HG03457 (cell line): Measurements from ENCODE around the gene HS3ST2.
"Not testable (repeated sequence)": the region's sequence is repeated elsewhere in the genome, so short reads cannot be mapped to it uniquely, and the experiment has no call there.

ENCODE experiments used
- ATAC-seq: cut with Tn5 transposase; IDR thresholded peaks from one replicate; pipeline ENCODE4 v1.9.1; 2021; ENCODE audit warnings: moderate number of reproducible peaks; ENCODE audit not compliant: unreplicated experiment

Gene HS3ST2

DNA sequence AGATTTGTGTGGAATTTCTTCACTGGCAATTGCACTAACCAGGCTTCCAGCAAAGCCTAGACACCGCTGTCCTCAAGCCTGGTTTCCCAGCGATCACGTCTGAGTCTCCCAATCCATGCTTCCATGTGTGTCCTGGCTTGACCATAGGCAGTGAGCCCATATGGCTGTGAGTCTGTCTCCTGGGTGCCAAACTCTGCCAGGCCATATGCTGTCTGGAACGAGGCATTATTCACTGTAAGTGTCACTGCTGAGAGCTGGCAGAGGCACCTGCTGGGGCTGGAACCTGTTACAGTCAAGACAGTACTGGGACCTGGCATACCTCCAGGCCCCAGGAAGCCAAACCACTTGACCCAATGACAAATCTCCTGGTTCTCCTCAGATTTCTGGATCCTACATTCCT lies 60.4 kb downstream of the HS3ST2 start:
- no peak for ATAC-seq

DNA sequence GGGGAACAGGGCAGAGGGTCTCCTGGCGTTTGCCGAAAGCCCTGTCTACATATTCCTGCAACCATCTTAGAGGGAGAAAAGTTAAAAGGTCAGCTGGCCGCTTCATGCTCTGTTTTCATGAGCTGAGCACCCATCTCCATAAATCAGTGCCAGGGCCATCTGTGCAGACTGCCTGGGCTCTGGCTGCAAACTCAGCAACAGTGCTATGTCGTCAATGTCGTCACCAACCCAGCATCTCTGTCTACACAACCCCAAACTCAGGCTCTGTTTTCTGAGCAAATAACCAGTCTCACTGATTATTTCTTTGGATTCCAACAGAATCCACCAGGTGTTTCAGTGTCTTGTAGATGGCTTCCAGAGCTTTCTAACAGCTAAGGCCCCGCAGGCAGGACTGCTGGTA lies 65.0 kb downstream of the HS3ST2 start:
- no peak for ATAC-seq

DNA sequence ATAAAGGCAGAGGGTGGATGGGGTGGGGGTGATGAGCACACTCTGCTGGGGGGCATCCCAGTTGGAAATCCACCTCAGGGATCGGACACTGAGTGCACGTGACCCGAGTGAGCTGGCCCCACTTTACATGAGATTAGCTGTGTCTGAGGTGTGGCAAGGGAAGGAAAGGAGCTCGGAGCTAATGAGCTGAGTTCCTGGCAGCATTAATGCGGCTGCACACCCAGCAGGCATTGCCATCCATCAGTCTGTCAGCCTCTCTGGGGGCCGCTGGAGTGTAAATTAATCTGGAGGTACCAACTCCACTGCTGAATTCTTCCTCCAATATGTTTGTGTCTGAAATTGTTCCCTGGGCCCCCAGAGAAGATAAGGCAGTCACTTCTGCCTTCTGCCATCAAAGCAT lies 65.5 kb downstream of the HS3ST2 start:
- no peak for ATAC-seq

DNA sequence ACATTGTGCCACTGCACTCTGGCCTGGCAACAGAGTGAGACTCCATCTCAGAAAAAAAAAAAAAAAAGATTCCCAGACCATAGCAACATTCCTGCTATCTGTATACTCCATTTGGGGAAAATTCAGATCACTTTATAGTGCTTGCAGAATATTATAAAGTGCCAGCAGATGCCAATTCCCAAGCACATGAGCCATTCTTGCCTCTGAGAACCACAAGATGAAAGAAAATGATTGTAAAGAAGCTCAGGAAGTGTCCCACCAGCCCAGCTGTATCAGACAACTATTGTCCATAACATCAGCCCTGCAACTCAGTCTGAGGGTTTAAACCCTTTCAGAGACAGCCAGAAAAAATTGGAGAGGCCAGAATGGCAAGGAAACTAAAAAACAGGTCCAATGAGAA lies 69.0 kb downstream of the HS3ST2 start:
- no peak for ATAC-seq

DNA sequence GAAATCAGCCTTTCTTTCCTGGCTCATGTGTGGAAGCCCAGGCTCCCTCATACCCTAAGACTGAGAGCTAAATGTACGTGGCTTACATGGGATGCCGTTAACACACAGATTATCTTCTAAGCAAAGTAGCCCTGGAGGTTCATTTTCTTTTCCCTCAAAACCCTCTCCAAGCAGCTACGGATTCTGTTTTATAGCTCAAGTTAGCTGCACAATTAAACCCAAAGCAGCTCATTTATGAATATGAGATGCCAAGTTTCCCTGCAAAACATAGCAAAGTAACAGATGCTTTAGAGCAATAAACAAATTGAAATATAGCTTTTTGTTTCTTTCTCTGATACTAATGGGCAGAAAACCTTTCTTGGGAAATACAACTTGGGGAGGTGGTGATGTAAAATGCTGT lies 72.0 kb downstream of the HS3ST2 start:
- ATAC-seq: no peak

DNA sequence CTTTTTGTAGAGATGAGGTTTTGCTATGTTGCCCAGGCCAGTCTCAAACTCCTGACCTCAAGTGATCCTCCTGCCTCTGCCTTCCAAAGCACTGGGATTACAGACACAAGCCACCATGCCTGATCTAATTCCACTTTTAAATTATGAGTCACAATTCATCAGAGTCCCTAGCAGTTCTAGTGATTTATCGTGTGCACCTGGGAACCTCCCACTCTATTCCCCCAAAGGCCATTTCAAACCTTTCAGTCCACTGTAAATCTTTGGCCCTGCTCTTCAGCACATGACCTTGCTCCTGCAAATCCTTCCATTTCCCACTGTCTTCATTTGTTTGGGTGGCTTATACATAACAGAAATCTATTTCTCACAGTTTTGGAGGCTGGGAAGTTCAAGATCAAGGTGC lies 73.0 kb downstream of the HS3ST2 start:
- ATAC-seq: no peak

DNA sequence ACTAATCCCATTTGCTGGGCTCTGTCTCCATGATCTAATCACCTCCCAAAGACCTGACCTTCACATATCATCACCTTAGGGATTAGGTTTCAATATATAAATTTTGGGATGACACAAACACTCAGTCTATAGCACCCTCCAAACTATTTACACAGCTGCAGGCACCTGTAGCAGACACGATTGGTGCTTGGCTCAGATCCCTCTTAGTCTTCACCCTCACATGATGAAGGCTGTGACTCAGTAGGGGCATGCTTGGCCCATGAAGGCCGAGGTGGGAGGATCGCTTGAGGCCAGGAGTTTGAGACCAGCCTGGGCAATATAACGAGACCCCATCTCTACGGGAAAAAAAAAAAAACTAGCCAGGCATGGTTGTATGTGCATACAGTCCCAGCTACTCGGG lies 73.5 kb downstream of the HS3ST2 start:
- ATAC-seq: no peak

DNA sequence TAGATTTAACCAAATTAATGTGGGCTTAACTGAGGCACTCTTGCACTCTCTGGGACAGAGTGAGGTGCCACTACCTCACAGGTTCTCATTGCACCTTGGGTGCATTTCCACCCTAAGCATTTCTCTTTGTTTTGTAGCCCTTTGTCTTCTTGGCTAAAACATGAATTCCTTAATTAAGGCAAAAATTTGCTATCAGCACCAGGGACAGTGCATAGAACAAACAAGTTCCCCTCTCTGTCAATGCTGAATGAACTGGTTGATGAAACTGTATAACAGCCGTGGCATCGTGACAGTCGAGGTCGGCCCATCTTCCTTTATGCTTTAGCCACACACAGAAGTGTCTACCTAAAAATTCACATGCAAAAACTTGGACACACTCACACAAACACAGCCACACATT lies 74.8 kb downstream of the HS3ST2 start:
- no peak for ATAC-seq

DNA sequence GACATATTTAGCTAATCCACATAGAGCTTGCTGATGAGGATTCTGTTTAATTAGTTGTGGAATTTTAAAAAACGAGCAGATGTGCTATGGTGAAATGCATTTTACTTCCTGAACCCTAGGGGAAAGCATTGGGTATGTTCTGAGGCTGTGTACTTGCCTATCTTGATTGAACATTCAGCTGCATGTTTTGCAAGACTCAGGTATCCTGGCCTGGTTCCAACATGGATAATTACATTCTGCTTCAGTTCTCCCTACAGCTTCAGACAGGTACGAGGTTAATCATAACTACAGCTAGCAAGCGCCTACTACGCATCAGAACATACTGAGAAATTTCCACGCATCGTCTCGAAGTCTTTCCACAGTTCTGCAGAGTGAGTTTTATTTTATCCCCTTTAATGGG lies 77.0 kb downstream of the HS3ST2 start:
- ATAC-seq: no peak

DNA sequence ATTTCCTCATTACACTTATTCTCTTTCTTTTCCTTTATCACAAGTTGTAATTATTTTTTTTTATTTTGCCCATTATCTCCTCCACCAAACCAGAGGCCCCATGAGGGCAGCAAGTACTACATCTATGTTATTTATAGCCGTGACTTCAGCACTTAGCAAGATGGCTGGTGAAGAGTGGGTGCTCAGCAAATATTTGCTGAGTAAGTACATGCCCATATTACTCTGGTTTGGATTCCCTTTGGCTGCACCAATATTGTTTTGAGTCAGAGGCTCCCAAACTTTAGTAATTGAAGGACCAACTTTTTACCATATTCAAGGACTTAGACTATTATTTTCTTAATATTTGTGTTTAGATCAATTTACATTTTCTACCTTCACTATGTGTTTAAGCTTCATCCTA lies 83.2 kb downstream of the HS3ST2 start:
- no peak for ATAC-seq

DNA sequence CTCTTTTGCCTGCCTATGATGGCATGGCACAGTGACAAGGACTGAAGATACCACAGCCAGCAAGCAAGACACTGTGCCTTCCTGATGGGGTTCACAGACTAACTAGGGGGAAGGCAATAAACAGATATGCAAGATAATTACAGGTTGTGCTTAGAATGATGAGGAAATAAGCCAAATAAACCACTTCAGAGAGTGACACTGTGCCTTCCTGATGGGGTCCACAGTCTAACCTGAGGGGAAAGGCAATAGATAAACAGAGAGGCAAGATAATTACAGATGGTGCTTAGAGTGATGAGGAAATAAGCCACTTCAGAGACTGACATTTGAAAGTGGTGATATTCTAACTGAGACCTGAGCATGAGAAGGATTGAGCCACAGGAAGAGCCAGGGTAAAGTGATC lies 84.2 kb downstream of the HS3ST2 start:
- no peak for ATAC-seq

DNA sequence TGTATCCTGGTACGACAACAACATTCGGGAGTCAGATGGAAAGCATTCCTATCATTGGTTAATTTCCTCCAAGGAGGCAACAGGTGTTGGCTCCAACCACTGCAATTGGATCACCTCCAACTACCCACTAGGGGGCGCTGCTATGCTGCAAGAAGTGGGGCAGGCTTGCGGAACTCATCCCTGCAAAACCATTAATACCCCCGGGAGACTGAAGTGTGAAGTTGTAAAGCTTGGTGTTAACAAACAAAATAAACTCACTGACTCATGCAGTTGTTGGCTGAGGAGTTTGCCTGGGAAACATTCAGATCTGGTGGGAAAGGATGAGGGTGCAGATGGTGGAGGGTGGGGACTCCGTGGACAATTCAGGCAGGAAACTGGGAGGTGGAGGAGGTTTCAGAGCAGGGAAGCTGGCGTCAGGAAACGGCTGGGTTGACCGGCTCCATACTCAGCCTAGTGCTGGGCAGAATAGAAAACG lies 84.9 kb downstream of the HS3ST2 start:
- no peak for ATAC-seq

DNA sequence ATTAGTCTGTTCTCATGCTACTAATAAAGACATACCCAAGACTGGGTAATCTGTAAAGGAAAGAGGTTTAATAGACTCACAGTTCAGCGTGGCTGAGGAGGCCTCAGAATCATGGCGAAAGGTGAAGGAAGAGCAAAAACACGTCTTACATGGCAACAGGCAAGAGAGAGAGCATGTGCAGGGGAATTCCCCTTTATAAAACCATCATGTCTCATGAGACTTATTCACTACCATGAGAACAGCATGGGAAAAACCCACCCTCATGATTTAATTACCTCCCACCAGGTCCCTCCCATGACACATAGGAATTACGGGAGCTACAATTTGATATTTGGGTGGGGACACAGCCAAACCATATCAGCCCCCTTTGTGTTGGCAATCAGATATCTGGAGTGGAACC lies 85.6 kb downstream of the HS3ST2 start:
- ATAC-seq: not testable (repeated sequence)

DNA sequence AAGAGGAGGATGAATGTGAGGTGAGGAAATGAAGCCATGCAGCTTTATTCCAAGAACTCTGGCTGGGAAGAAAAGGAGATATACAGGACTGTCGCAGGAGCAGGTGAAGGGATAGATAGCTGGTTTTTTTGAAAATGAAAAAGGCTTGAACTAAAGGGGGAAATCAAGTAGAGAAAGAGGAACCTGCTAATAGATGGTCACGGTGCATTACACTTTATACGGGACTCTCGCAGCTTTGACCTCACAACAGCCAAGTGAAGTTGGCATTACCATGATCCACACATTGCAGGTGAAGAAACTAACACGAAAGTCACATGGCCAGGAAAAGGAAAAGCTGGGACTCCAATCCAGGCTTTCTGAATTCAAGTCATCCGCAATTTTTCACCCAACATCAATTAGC lies 86.9 kb downstream of the HS3ST2 start:
- ATAC-seq: no peak

DNA sequence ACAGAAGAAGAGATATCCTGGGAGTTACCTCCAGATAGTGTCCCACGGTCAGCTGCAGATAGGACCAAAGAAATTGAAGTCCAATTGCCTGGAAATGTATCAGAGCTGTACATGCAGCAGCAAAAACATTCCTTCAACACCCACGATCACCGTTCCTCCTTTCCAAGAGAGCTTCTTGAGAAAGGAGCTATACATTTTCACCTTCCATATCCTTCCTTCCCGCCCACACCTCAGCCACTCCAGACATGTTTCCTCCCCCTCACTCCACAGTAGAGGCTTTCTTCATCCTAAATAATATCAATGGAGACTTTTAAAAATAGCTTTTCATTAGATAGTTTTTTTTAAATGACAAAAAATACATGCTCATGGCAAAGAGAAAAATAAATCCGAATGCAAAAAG lies 87.6 kb downstream of the HS3ST2 start:
- ATAC-seq: no peak

DNA sequence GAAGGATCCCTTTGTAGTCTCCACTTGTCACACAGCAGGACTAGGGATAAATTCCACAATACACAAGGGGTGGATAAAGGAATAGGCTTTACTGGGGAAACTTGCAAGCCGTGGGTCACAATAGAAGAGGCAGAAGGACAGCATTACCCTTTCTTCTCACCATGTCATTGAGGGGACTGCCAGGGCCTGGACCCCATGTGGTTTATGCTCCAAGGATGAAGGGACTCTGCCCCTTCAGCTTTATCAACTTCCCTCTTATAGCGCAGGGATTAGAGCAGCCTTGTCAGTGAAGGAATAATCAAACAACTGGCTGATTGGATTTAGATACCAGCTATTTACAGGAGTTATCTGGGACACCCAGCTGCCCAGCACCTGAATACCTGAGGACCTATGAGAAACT lies 89.8 kb downstream of the HS3ST2 start:
- ATAC-seq: no peak

DNA sequence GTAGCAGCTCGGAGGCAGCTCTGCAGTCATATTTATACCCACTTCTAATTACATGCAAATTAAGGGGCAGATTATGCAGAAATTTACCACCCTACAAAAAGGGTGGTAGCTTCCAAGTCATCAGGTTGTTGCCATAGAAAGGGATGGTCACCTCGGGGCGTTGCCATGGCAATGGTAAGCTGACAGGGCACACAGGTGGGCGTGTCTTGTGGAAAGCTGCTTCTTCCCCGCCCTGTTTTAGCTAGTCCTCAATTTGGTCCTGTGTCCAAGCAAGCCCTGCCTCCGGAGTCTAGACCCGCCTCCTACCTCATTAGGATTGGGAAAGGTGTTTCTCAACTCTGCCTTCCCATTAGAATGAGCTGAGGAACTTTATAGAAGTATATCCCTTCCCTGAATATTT lies 98.7 kb downstream of the HS3ST2 start:
- ATAC-seq: no peak

DNA sequence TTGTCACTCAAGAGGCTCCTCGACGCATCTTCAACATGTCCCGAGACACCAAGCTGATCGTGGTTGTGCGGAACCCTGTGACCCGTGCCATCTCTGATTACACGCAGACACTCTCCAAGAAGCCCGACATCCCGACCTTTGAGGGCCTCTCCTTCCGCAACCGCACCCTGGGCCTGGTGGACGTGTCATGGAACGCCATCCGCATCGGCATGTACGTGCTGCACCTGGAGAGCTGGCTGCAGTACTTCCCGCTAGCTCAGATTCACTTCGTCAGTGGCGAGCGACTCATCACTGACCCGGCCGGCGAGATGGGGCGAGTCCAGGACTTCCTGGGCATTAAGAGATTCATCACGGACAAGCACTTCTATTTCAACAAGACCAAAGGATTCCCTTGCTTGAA lies 101.0 kb downstream of the HS3ST2 start:
- no peak for ATAC-seq

DNA sequence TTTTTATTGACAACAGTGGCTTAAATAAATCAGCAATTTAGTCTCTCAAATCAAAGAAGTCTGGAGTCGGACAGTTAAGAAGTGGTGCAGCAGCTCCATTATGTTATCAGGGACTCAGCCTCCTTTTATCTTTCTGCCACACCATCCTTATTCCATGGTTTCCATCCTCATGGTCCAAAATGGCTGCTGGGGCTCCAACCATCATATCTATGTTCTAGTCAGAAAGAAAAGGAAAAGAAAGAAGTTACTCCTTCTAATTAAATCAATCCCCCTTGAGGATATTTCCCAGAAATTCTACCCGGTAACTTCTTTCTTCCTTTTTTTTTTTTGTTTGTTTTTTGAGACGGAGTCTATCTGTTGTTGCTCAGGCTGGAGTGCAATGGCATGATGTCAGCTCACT lies 109.5 kb downstream of the HS3ST2 start:
- ATAC-seq: no peak

DNA sequence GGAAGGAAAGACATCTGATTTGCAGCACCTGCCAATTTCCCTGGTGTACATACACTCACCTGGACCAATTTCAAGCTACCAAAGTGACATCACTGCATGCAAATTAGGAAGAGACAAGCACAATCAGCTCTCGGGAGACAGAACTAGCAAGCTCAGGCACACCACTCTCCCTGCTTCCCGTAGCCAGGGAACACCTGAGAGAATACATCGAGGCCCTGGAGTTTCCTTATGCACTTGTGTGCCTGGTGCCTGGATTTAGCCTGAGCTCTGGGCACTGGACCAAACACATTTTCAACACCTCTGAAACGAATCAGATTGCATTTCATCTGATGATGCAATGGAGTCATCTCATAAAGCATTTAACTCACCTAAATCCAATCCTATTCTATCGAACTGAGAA lies 110.5 kb downstream of the HS3ST2 start:
- no peak for ATAC-seq

DNA sequence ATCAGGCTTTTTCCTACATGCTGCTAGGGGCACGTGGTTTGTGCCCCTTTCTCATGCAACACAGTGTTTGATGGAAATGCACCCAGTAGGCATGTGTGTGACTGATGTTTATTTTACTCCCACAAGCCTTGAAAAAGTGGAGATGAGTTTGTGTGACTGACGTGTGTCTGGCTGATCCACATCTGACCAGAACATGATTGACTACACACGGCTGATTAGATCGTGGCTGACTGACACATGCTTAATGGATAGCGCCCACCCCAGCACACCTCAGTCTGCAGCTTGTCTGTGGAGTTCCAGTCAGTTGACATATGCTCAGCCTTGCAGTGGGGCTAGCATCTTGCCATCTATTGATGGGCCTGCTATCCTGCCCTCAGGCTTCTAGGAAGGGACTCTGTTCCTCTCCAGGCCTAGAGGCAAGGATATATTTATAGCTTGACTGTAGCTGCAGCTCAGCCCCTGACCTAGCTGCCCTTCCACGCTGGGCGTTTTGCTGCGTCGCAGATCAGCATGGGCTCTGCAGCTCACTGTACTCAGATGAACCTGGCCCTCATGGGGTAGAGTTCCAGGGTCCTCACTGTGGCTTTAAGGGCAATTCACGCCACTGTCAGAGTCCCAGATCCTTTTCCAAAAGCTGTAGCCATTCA lies 112.3 kb downstream of the HS3ST2 start:
- ATAC-seq: no peak

DNA sequence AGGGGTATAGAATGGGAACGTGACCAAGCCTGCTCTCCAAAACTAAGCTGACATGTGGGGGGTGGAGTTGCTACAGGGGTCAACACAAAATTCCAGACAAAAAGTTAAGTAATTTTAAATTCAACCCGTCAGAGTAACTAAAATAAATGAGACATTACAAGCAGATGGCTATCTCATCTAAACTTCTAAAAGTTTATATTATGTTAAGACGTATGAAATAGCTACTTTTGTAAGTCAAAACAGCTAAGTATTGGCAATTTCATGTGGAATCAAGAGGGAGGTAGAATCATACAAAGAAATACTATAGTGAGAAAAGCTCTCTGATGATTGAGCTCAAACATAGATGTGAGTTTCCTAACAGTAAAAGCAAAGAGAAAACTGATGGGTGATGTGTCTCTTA lies 113.3 kb downstream of the HS3ST2 start:
- ATAC-seq: no peak

DNA sequence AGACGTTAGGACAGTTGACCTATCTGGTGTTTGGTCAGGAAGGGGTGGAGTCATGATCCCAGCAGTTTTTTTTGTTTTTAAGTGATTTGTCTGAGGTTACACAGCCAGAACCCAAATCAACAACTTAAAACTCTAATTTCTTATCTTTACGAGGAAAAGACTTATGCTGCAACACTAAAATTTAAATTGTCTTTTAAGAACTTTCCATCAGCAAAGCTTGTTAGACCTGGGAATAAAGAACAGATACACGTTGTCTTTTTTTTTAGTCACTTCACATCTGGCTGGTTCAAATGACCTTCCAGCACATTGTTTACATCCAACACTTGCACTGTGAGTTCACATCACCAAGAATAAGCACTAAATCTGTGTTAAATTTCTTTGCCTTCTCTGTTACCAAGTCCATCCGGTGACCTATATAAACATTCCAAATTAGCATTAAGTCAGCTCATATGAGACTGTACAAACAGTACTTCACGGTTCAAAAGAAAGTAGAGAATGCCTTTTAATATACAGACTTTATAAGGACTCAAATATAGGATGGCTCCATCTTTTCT lies 115.0 kb downstream of the HS3ST2 start:
- no peak for ATAC-seq
